NCI-H345 treated with DMSO at 0.1 percent for 48 hours (cell line): ENCODE results near the gene B4GALT5.
A peak's percentile ranks its signal among the peaks of the same experiment; 100 is the strongest.

Experiments
- DNase-seq: peaks from one replicate; lab custom pipeline; 2025; ENCODE audit not compliant: unreplicated experiment; lab: John Stamatoyannopoulos, UW

Gene B4GALT5

DNA sequence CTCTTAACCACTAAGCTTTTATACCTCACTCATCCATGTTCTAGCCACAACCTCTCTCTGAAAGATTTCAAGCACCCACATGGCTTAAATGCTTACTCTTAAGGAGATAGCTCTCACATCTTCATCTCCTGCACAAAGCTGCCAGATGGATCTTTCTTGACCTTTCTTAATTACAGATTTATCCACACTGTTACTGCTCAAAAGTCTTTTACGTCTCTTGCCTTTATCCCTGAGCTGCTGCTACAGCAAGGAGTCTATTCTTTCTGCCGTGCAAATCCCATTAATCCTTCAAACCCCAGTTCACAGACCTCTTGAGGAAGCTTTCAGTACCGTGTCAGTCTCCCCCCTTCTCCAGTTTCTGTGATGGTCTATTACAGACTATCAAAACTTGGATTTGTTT, 54.6 kb downstream of the B4GALT5 start:
- no peak for DNase-seq

DNA sequence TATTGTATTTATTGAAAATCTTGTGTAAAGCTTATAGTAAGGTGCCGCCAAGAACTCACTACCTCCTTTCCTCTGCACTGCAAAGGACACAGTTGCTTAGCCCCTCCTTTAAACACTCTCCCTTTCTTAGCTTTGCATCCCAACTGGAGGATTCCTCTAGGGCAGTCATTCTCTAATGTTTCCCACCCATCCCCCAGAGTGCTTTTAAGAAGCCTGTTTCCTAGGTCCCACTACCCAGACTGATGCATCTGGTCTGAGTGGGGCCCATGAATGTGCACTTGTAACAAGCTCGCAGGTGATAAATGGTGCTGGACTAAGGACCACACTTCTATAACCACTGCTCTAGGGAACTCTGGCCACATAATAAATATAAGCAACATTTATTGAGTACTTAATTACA, 55.2 kb downstream of the B4GALT5 start:
- no peak for DNase-seq

DNA sequence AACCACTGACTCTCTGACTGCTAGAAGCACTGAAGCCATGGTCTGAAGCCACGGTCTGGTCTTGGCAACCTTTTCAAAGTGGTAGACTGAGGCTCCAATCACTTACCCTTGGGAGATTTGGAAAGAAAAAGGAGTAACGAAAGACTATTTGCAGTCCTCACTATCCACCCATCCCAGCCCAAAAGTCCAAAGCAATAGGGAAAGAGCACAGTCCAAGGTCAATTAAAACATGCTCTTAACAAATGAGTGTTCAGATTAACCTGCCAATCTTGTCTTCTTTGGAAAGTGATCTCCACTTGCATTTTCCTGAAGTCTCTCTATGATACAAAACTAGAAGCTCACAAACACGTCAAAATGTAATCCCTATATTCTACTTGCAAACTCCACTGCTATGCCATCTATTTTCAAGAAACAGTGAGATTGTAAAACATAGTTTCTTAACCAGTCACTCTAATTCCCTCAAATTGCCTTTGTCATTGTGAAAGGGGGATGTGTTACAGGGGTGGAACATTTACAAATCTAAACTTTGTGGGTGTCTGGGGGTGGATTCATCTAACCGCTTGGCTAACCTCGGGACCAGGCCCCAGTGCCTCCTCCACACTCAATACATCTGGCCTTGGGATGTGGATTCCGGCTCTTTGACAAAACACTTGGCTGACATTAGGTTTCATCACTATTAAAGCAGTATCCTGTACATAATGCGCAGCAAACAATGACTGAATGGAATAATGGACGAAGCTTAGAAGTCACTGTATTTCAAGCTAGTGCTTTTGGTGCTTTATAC, 56.4 kb downstream of the B4GALT5 start:
- DNase-seq, result no peak

DNA sequence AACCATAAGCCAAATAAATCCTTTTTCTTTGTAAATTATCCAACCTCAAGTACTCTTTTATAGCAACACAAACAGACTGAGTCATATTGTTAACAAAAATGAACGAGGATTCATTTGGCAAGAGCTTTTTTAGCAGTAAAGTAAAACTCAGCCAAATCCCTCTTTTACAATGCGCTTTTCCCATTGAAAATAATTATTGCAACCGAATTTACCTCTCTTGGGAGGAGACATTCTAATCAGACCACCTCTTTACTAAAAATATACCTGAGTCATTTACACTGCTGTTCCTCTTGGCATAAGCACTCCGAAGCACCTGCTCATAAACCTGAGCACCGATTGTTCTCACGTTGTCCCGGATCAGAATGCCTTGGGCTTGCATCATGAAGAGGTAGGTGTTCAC, 57.4 kb downstream of the B4GALT5 start:
- peak; percentile 68 for DNase-seq

DNA sequence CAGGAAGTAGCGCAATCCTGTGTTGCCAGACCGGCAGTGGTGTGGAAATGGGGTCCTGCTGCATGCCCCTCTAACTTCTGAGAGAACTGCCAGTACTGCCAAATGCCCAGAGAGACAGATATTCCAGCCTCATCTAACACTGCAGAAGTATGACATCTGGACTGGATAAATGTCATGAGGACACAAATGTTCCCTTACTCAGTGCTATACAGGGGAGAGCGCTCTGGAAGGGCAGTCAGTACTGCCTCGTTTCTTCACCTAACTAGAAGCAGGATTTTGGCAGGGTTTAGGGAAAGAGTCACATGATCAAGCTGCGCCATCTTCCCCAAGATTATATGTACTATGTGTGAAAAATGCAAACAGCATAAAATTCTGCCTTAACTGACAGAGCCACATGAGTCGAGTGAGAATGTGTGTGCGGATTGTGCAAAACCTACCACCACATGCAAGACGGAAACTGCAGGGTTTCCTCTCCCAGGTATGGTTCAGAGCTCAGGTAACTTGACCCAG, 59.7 kb downstream of the B4GALT5 start:
- no peak for DNase-seq

DNA sequence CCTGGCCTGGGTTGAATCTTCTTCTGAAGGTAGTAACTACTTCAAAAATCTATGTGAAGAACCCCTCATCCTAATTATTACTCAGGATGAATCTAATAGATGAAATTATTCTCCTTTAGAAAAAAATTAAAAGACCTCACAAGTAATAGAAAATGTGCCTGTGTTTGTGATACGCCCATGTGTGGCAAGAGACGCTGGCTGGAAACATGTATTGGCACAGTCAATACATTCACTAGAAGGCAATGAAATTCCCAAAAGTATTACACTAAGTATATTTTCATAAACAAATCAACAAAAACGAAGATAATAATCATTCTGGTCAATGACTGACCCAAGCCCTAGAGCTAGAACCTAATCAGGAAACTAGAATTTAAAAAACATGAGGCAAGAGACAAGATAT, 64.0 kb downstream of the B4GALT5 start:
- no peak for DNase-seq

DNA sequence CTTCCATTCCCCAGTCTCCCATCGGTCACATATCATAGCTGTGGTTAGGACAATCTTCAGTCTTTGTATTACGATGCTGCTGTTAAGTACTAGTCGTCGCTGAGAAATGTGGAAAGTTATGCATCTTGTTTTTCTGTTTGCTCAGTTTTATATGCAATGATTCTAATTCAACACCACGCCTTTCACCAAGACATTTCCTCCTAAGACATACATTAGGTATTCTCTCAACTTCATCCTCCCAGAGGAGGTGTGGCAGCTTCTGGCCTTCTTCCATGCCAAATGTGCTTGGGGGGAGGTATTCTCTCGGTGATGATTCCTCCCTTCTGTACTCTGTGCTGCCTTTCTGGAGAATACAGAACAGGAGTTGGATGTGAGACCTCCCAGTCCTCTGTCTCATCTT, 66.1 kb downstream of the B4GALT5 start:
- DNase-seq, result no peak

DNA sequence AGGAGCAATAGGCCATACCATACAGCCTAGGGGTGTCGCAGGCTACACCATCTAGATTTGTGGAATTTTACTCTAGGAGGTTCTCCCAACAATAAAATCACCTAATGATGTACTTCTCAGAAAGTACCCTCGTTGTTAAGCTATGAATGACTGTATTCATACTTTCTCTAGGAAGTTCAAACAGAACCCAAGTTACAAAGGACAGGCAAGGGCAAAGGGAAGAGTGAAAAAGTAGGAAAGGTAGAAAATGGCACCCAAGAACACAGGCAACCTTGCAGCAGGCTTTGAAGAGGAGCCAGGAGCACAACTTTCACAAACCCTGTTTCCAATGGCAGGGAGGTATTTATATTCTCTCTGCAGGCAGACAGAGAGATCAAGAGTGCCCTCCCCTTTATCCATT, 67.2 kb downstream of the B4GALT5 start:
- no peak for DNase-seq

DNA sequence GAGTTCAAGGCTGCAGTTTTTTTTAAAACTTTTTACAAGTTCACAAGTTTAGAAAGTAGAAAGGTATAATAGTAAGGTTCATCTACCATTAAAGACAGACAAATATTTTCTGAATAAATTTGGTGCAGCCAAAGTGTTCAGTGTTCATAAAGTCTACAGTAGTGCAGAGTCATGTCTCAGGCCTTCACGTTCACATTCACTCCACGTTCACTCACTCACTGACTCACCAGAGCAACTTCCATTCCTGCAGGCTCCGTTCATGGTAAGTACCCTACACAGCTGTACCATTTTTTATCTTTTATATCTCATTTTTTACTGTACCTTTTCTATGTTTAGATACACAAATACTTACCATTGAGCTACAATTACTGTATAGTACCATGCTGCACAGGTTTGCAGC, 67.6 kb downstream of the B4GALT5 start:
- DNase-seq, result no peak

DNA sequence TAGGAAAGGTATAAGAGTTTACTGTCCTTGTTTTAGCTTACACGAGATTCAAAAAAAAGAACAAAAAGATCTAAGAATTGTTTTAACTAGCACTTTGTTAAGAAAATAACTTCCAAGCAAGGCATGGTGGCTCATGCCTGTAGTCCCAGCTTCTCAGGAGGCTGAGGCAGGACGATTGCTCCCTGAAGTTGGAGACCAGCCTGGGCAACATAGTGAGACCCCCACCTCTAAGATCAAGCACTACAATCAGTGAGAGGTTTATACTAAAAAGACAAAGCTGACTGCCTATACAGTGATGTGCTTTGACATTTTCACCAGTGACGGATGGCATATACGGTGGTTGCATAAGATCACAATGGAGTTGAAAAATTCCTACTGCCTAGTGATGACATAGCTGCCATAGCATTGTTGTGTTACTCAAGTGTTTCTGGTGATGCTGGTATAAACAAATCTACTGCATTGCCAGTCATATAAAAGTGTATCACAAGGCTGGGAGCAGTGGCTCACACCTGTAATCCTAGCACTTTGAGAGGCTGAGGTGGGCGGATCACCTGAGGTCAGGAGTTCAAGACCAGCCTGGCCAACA, 68.6 kb downstream of the B4GALT5 start:
- no peak for DNase-seq

DNA sequence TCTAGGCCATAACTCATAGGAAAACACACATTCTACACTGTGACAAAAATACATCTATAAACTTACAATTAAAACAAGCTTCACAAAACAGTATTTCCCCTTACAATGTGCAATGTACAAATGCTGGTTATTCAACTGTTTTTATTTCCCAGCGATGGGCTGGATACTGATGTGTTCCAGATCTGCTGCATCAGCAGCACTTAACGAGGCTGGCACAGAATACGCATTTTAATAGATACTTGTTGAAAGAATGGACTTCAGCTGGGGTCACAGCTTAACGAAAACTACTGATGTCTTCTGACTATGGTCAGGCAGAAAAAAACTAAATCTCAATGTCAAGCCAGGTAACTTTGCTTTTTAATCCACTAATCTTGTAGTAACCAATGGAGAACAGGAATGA, 70.9 kb downstream of the B4GALT5 start:
- no peak for DNase-seq

DNA sequence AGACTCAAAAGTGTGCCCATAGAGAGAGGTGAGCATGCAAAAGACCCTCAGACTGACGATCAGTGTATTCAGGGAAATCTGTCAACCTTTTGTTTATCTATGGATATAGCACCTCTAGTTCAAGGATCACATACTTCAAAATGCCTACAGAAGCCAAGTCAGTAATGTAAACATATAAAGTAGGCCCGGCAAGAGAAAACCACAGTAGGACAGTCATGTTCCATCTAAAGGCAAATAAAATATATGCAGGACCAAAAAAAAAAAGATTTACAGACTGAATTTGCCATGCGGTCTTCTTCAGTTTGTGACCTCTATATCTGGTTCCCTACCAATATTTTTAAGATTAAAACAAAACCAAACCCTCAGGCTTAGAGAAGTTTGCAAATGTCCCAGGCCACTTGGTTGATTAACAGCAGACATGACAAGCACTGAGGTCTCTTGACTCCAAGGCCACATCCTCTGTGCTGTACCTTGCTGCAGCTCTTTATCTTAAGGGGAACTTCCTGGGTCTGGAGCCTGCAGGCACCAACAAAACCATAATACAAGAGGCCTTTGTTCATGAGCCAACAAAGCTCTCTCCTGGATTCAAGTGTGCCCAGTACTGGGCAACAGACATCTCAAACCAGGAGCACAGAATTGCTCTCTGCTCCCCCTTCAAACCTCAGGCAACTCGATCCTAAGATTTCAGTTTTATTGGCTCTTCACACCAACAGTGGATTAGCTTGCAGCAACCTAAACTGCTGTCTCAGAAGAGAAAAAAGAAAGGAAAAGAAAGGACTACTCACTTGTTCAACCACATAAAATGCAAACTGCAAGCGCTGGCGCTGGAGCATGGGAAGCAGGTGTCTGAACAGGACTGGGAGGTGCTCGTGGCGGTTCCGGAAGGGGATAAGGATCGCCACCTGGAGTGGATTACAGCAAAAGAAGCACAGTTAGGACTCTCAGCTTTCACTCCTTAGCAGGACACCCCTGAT, 71.7 kb downstream of the B4GALT5 start:
- DNase-seq, result peak; percentile 10

DNA sequence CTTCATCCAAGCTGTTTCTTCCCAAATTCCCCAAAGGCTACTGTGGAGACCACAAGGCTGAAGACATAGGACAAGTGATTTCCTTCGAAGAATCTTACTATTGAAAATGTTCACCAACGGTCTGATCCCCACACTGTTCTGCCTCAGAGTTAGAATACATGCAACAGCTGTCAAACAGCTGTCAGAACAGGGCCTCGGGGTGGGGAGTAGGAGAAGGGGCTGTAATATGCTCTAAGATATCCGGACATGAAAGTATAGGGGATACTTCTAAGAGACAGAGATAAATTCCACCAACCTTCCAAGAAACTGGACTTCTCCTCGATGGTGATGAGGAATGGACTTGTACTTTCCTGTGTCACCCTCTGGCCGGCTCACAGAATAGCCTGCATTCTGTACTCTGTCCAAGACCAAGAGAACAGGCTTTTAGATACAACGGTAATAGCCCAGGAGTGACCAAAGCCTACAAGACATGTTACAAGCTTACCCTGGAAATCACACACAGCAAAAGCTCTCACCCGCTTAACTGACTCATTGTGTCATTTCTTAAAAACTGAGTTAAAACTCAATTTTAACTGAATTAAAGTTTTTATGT, 76.5 kb downstream of the B4GALT5 start:
- no peak for DNase-seq

DNA sequence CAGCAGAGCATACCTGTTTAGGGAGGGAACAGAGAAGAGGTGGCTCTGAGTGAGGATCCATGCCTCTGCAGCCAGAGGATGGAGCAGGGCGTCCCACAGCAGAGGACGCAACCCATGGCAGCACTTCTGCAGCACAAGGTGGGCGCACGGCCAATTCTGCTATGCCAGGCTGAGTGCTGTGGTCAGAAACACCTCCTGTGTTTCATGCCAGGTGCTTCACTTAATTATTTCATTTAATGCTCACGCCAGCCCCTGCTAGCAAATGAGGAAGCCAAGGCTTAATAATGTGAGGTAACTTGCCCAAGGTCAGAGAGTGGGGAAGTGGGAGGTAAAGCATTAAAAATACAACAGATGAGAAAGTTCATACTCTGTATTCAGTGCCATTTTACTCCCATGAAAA, 77.2 kb downstream of the B4GALT5 start:
- no peak for DNase-seq

DNA sequence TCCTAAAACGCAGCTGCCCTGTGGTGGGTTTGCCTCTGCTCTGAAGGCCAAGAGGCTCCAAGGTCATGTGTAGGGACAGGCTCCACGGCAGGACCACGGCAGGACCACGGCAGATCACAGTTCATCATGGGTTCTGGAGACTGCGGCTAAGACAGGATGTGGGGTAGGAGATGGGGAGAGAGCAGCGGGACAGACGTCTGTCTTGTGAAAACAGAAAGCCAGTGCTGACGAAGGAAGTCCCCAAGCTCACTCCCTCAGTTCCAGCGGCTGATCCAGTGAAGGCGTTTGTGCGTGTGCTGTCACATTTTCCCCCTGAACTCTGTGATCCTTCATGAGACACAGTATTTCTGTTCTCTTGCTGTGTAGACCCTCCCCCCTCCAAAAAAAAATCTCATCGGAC, 77.8 kb downstream of the B4GALT5 start:
- no peak for DNase-seq

DNA sequence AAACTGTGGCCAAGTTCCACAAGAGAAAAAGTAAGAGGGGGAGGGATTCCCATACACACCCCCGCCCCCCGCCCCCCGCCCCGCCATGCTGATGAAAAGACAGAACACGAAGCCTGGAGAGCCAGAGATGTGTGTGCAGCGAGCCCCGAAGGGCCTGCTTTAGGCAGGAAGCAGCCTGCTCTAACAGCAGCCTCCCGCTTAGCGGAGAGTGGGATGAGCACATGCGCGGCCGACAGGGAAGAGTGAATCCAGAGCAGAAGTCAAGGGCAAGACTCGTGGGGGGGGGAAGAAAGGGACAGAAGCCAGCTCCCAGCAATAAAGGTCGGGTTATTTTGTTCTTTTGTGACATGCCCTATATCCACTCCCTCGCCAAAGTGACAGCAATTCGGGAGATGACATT, 78.5 kb downstream of the B4GALT5 start:
- no peak for DNase-seq

DNA sequence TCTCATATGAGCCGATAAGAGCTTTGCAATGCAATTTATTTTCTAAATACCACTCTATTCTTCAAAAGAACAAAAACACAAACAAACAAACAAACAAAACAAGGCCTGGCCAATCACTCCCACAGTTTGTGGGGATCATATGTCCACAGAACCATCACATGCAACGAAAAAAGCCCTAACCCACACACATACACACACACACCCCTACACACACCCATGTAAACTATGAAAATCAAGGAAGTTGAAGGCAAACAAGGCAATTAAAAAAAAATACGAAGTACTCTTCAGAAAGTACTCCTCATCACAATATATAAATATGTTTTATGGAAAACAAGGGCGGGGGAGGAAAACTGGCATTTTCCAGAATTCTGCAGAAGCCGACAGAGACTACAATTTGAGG, 79.6 kb downstream of the B4GALT5 start:
- DNase-seq, result no peak

DNA sequence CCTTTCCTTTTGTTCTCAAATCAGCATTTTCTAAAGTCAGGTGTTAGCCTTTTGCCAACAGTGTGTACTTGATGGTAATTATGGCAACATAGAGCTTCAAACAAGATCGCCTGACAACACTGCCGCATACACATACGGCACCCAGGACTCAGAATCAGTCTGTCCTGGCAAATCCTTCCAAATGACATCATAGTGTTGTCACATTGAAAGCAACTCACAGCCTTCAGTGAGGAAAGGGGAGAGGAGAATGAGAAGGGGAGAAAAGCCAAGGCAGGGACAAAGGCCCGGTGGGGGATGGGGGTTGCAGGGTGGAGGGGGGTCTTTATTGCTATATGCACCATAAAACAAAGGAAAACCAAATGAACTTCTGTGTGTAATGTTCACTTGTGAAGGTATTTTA, 80.0 kb downstream of the B4GALT5 start:
- DNase-seq, result no peak

DNA sequence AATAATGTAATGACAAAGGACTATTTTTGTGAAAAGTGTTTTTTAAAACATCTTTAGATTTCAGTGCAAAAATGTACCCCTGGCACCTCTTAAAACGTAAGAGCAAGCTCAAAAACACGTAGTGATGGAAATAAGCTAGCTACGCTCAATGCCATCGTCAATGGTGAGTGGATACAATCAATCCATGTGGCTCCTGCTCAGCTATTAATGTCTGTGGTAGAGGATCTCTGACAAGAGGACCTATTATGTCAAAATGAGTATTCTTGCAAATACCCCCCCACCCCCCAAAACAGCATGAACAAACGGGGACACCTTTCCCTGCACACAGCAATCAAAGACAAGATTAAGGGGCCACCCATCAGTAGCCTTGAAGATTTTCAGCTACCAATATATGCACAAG, 80.7 kb downstream of the B4GALT5 start:
- no peak for DNase-seq

DNA sequence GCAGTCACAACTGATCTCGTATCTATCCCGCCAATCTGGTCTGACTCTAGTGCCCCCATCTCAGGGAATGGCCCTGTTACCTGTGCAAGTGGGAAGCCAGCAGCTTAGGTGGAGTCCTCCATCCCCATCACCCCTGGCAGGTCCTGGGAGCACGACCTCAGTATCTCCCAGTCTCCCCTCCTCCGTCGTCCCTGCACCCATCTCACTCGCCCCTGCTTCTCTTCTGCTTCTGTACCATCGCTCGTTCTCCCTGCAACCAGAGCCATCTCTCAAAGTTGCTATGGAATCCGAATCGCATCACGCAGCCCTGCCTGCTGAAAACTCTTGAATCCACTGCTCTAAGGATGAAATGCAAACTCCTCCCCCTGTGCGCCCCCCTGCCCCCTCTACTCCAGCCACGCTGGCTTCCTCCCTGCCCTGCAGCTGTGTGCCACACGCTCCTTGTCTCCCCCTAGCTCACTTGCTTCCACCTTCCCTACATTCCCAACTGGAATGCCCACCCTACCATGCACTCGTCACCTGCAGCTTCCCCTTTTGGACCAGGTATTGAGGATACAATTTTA, 81.7 kb downstream of the B4GALT5 start:
- no peak for DNase-seq
